Fibroblast of skin of left quadriceps (primary cell): ENCODE data around the gene CERK.

Source experiments
- DNase-seq, 2 experiments: peaks; one replicate each; pipeline ENCODE4 v3.0.0-alpha.2; 2013; ENCODE audit warnings: low read depth in 2 of 2

Gene CERK

GRCh38 chr22:46764779-46765485 lies 26.9 kb upstream of the CERK start:
- DNase-seq, result no peak

- no peak for DNase-seq
Measured at GRCh38 chr22:46764140-46764680, 26.2 kb upstream of the CERK start.

GRCh38 chr22:46763051-46763705 lies 25.1 kb upstream of the CERK start:
- no peak for DNase-seq

- peak; percentile 82 to 84 for DNase-seq
Measured at GRCh38 chr22:46762238-46763050, 24.4 kb upstream of the CERK start, which contains the start of gene TBC1D22A. Gene TBC1D22A (plus strand): TSS chr22:46762650. CDS start chr22:46762787, 137 bp downstream.

GRCh38 chr22:46761539-46762237 lies 23.6 kb upstream of the CERK start:
- DNase-seq, result no peak

GRCh38 chr22:46761017-46761416 lies 23.0 kb upstream of the CERK start:
- no peak for DNase-seq

GRCh38 chr22:46758867-46759290 lies 20.8 kb upstream of the CERK start:
- no peak for DNase-seq

GRCh38 chr22:46758121-46758520 lies 20.1 kb upstream of the CERK start:
- no peak for DNase-seq

- no peak for DNase-seq
Measured at GRCh38 chr22:46757104-46757503, 19.1 kb upstream of the CERK start.

GRCh38 chr22:46756097-46756496 lies 18.0 kb upstream of the CERK start:
- DNase-seq, result no peak

GRCh38 chr22:46755525-46755924 lies 17.5 kb upstream of the CERK start:
- DNase-seq, result no peak

- no peak for DNase-seq
Measured at GRCh38 chr22:46754826-46755225, 16.8 kb upstream of the CERK start.

- DNase-seq, result peak; percentile 88 to 90
Measured at GRCh38 chr22:46754110-46754799, 16.2 kb upstream of the CERK start.

GRCh38 chr22:46753761-46754109 lies 15.7 kb upstream of the CERK start:
- no peak for DNase-seq

- no peak for DNase-seq
Measured at GRCh38 chr22:46753360-46753759, 15.3 kb upstream of the CERK start.

- DNase-seq, result no peak
Measured at GRCh38 chr22:46752988-46753310, 14.9 kb upstream of the CERK start.

GRCh38 chr22:46752286-46752987 lies 14.4 kb upstream of the CERK start:
- no peak for DNase-seq

GRCh38 chr22:46750863-46751443 lies 12.9 kb upstream of the CERK start:
- no peak for DNase-seq

- DNase-seq, result no peak
Measured at GRCh38 chr22:46750530-46750800, 12.4 kb upstream of the CERK start.

- no peak for DNase-seq
Measured at GRCh38 chr22:46749682-46750529, 11.9 kb upstream of the CERK start.
